ENCODE data around the gene RANBP9.

The RANBP9 gene

DNA sequence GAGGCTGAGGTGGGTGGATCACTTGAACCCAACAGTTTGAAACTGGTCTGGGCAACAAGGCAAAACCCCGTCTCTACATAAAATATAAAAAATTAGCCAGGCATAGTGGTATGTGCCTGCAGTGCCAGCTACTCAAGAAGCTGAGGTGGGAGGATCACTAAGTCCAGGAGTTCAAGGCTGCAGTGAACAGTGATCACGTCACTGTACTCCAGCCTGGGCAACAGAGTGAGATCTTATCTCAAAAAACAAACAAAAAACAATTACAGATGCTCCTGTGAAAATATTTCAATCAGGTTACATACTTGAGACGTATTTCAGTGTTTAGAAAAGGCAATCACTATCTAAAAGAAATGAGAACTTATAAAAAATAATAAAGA is 33.8 kb downstream of the RANBP9 start:
- no peak for DNase-seq

DNA sequence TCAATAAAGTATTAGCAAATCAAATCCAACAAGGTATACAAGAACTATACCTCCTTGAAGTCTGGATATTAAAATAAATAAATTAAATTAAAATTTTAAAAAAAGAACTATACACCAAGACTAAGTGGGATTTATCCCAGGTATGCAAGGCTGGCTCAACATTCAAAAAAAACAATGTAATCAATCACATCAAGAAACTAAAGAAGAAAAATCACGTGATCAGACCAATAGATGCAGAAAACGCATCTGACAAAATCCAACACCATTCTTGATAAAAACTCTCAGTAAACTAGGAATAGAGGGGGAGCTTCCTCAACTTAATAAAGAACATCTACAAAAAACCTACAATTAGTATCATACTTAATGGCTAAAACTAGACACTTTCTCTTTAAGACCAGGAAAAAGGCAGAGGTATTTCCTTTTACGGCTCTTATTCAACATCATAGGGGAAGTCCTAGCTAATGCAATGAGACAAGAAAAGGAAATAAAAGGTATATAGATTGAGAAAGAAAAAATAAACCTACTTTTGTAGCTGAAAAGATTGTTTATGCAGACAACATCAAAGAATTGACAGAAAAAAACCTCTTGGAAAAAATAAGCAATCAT is 35.0 kb downstream of the RANBP9 start:
- DNase-seq: no peak

DNA sequence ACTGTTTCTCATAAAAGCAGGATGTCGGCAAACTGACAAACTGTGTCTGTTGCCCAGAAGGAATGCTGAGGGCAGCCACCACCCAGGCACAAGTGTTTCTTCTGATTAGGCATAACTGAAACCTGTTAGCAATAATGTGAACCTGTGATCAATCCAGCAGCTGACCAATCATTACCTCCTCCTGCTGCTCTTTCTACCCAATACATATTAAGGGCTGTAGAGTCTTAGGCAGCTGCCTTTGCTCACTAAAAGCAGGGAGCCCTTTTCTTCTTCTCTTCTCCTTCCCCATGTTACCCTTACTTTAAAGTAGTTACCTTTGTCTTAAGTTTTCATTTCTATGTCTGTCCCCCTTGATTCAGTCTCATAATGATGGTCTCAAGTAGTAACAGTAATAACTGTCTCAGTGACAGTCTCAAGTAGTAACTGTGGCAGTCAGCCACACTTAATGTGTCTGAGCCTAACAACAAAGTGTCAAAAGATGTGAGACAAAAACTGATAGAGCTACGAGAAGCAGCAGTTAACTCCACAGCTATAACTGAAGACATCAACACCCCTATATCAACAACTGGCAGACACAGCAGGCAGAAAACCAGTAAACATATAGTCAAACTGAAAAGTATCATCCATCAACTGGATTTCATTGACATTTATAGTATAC is 37.0 kb downstream of the RANBP9 start:
- no peak for DNase-seq

DNA sequence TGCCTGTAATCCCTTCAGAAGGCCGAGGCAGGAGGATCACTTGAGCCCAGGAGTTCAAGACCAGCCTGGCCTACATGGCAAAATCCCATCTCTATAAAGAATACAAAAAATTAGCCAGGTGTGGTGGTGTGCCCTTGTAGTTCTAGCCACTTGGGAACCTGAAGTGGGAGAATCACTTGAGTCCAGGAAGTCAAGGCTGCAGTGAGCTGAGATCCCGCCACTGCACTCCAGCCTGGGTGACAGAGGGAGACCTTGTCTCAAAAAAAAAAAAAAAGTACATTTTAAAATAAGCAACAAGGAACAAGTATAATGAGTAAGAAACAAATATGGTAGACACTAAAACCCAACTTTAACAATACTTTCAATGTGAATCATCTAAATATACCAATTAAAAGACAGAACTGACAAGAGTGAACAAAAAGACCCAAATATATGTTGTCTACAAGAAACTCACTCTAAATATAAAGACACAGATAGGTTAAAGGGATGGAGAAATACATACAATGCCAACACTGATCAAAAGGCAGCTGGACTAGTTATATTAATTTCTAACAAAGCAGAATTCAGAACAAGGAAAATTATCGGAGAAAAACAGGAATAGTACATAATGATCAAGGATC is 37.7 kb downstream of the RANBP9 start:
- no peak for DNase-seq

DNA sequence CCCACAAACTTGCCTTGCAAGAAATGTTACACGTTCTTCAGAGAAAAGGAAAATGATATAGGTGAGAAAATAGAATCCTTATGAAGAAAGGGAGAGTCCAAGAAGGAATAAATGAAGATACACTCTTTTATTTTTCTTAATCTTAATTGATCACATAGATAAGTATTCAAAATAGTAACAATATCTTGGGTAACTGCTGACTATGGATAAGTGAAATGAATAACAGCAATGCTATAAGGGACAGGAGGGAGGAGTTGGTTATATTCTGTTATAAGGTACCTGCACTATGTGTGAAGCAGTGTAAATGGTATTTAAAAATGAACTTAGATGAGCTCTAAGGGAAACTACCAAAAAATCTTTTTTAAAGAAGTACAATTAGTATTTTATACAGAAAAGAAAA is 38.3 kb downstream of the RANBP9 start:
- no peak for DNase-seq

DNA sequence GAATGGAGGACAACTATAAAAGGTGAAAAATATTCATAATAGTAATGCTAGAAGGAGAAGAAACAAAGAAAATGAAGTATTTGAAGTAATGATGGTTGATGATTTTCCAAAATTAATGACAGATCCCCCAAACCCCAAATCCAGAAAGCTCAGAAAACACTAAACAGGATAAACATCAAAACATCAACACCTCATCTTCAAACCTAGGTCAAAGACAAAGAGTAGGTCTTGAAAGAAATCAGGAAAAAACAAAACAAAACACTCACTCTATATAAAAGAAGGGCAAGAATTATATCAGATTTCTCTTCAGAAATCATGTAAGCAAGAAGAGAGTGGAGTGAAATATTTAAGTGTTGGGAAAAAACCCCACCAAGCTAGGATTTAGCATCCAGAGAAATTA is 38.7 kb downstream of the RANBP9 start:
- DNase-seq: no peak

DNA sequence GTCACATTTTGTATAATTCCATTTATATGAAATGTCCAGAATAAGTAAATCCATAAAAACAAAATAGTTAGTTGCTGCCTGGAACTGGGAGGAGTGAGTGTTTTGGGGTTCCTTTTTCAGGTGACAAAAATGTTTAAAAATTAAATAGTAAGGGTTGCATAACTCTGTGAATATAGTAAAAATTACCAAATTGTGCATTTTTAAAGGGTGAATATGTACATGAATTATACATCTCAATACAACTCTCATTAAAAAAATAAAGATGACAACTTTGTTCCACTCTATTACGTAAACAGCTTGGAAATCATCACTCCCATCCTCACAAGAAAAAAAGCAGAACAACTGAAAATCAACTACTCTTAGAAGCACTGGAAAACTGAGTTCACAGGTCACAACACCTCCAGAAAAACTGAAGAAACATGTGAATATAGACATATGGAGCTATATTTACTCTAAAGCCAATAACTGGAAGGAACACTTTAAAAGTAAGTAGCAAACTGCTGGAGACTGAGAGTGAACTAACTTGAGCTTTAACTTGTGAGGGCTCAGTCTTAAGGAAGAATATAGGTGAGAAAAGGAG is 40.0 kb downstream of the RANBP9 start:
- DNase-seq: no peak

DNA sequence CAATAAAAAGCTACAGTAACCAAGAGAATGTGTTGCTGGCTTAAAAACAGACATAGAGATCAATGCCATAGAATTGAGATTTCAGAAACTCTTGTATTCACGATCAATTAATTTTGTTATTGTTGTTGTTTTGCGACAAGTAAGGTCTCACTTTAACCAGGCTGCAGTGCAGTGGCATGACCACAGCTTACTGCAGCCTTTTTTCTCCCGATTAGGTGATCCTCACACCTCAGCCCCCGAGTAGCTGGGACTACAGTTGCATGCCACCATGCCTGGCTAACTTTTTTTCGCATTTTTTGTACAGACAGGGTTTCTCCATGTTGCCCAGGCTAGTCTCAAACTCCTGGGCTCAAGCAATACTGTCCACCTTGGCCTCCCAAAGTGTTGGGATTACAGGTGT is 42.2 kb downstream of the RANBP9 start:
- no peak for DNase-seq

DNA sequence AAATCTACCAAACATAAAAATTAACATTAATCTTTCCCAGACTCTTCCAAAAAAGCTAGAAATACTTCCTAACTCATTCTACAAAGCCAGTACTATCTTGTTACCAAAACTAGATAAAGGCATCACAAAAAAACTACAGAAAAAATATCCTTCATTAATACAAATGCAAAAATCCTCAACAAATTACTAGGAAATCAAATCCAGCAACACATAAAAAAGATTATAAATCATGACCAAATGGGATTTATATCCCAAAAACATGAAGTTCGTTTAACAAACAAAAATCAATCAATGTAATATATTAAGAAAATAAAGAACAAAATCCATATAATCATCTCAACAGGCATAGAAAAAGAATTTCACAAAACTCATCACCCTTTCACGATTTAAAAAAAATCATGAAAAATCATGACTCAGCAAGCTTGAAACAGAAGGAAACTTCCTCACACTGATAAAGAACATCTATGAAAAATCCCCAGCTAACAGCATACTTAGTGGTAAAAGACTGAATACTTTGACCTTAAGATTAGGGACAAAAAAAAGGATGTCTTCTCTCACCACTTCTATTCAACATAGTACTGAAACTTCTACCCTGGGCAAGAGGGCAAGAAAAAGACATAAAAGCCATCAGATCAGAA is 43.2 kb downstream of the RANBP9 start:
- peak in 1 of 2 donors; percentile 44 for DNase-seq

DNA sequence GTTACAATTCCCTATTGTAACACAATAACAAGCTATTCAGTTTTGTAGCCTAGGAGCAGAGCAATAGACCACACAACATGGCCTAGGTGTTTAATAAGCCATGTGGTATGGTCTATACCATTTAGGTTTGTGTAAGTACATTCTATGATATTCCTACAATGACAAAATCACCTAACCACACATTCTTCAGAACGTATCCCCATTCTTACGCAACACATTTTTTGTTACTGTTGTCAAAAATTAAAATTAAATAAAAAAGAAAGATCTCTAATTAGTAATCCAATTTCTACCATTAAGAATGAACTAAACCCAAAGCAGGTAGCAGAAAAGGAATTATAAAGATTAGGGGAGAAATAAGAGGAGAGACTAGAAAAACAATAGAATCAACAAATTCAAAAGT is 44.0 kb downstream of the RANBP9 start:
- DNase-seq: no peak

DNA sequence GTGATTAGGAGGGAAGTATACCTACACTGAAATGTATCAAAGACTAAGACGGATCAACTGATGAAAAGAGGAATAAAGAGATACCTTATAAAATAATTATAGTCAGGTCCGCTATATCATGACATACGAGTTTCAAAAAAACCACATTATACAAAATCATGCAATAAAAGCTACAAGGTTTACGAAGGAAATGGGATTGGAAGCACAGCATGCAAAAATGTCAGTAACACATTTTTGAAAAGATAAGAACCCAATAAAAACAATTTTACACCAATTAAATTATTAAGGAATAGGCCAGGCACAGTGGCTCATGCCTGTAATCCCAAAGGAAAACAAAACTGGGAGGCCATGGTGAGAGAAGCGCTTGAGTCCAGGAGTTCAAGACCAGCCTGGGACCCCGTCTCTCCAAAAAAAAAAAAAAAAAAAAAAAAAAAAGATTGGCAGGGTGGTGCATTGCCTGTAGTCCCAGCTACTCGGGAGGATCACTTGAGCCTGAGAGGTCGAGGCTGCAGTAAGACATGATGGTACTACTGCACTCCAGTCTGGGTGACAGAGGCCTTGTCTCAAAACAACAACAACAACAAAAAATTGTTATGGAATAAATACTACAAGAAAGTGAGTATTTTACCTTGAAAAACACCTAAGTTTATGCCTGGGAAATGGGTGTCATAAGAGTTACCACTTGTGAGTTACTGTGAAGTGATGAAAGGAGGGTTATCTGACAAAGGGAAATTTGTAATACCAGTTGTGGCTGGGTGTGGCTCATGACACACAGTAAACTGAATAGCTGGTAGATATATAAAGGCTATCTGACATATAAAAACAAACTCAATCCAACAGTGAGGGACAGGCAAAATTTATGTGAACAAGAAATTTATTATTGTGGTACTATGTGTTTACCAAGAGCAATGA is 45.2 kb downstream of the RANBP9 start:
- peak; percentile 31 to 49 for DNase-seq

DNA sequence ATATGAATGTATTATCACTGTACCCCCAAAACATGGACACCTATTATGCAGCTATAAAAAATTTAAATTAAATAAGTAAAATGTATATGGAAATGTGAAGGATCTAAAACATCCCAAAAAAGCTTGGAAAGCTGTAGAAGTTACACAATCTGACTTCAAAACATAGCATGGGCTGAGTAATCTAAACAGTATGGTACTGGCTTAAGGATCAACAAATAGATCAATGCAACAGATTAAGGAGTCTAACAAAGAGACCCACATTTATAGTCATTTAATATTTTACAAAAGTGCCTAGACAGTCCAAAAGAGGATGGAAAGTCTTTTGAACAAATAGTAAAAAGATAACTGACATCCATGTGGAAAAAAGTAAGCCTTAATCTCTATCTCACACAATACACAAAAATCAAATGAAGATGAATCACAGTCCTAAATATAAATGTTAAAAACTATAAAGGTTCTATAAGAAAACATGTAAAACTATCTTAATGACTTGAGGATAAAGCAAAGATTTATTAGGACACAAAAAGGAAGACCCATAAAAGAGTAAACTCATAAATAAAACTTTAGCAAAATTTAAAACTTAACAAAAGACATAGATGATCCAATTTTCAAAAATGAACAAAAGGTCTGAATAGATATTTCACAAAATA is 46.8 kb downstream of the RANBP9 start:
- no peak for DNase-seq

DNA sequence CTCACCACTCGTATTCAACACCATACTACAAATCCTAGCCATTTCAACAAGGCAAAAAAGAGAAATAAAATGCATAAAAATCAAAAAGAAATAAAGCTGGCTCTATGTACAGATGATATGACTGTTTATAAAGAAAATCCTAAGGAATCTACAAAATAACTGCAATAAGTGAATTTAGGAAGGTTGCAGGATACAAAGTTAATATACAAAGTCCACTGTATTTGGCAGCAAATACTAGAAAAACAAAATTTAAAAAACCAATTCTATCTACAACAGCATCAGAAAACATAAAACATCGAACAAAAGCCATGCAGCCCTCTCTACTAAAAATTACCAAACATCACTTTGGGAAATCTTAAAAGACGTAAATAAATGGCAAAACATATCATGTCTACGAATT is 47.6 kb downstream of the RANBP9 start:
- DNase-seq: no peak

DNA sequence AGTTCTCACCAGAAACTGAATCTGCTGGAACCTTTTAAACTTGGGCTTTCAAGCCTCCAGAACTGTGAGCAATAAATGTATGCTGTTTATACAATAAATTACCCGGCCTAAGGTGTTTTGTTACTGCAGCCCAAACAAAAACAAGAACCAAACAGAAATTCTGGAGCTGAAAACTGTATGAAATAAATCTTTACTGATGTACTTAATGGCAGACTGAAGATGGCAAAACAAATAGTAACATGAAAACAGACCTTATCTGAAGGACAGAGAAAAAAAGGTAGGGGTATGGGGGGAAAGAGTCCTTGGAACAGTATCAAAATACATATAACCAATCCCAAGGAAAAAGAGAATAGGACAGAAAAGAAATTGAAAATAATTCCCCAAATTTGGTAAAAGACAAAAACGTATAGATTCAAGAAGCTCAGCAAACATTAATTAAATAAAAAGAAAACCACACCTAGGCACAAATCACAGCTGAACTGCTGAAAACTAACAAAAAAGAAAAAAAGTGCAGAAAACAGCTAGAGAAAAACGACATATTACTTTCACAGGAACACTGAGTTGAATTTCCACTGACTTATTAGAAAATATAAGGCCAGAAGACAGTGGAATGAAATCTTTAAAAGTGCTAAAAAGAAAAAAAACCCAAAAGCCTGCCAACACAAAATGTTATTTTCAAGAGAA is 48.8 kb downstream of the RANBP9 start:
- no peak for DNase-seq

DNA sequence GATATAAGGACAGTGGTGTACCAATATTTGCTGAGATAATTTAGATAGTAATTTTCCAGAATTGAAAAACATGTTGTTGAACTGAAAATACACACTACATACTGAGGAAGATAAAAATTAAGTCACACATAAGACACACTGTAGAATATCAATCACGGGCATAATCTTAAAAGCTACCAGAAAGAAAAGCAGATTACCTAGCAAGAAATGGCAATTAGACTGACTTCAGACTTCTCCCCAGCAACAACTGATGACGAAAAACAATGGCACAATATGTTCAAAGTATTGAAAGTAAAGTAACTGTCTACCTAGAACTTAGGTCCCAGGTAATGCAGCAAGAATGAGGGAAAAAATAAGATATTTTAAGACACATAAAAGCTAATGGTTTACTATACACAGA is 50.0 kb downstream of the RANBP9 start:
- DNase-seq: no peak

DNA sequence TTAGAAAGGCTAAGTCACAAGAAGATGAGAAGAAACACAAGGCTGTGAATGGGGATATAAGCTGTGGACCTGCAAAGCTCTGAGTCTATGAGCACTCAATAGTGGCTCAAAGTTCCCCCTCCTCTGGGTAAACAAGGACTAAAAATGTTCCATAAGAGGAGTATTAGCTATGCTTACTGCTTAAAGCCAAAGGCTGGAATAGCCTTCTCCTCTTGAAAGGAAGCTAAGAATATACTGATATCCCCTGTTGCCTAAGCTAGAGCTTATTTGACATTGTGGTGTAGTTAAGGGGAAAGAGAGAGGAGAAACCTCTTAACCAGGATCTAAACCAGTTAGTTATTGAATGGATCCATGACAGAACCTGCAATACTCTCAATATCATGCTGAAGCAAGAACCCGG is 50.7 kb downstream of the RANBP9 start:
- DNase-seq: no peak

DNA sequence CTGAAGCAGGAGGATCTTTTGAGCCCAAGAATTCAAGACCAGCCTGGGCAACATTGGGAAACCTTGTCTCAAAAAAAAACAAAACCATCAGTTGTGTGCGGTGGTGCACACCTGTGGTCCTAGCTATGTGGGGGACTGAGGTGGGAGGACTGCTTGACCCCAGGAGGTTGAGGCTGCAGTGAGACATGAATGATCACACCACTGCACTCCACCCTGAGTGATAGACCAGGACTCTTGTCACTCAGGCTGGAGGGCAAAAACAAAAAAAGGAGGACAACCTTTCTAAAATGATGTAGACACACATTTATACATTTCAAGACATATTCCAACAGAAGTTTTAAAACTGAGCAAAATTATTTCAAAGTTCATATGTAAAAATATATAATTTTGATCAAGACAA is 51.4 kb downstream of the RANBP9 start:
- DNase-seq: no peak

DNA sequence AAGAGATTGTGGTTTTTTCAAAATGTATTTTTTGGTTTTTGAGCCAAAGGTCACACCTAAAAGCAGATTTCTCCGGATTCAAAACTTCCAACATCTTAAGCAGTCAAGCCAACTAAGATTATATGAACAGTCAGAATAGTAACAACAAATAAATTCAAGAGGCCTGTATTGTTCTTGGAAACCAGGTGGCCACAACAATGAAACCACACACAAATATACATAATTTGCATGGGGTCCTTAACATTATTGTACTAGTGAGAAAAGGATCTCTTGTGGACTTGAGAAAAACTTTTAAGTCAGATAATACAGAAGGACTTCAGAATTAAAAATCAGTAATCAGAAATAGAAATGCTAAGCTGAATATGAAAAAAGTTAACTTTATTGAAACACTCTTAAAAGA is 55.9 kb downstream of the RANBP9 start:
- no peak for DNase-seq

DNA sequence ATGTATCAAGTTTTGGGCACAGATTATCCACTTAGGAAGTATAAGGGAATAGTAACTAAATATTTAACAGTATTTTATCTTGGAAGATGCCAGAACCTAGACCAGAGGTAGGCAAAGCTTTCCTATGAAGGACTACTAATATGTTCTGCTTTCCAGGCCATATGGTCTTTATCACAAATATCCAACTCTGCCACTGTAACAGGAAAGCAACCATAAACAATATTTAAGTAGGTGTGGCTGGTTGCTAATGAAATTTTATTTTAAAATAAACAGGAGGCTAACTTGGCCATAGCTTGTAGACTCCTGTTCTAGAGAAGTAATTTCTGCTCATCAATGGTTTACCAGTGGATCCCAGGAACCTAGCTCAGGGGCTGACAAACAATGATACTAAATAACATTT is 57.1 kb downstream of the RANBP9 start:
- no peak for DNase-seq

DNA sequence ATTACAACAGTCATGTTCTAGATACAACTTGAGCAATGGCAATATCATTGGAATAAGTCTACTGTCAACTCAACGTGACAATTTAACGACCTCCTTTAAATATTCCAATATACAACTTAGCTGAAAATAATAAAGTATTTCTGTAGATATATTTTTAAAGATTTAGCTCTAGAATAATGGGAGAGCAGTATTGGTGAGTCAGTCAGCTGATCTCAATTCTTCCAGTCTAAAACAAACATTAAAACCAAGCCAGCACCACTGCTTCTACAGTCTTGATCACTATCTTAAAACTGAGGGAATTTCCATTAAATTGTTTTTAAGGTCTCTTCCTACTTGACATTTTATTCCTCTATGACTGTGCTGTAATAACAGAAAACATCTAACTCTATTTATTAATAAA is 58.3 kb downstream of the RANBP9 start:
- no peak for DNase-seq

DNA sequence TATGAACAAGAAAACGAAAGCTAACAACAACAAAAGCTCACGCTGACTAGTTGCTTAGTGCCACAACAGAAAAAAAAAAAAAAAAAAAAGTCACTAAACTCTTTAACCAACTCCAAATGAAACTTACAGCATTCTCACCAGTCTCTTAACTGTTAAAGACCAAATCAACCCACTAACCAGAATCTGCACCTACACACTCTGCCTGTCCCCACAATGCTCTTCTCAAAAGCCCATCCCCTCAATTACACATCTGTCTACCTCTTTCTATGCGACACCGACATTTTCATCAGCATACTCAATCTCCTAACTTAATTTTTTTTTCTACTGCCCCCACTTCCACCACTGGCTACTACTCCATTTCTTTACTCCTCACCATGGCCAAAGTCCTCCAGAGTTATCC is 62.2 kb downstream of the RANBP9 start:
- DNase-seq: no peak

DNA sequence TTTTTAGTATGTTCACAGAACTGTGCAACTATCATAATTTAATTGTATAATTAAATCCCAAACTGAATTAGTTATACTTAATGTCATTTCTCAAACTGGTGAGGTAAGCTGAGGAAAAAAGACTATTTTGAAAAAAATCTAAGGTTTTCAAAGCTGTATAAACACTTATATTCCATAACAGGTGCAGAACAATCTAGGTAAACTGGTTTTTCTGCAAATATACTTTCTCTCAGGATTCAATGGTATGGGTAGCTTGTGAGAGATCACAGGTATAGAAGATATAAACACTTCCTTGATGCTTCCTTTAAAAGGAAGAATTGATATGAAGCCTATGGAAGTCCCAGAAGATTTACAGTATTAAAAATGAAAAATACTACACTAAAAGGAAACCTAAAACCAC is 62.8 kb downstream of the RANBP9 start:
- no peak for DNase-seq
